Glutamatergic neuron (in vitro differentiated cells): Measurements from ENCODE around the gene CD69. TPM values are rescaled to one million over a fixed set of nuclear protein-coding genes. Genes with fewer than 3 reads are reported as not detected.
"Not testable (repeated sequence)": the region's sequence is repeated elsewhere in the genome, so short reads cannot be mapped to it uniquely, and the experiment has no call there.

Source experiments
- DNase-seq: peaks from one replicate; pipeline ENCODE4 v3.0.0; 2022
- H3K27ac Mint-ChIP-seq: one replicate; pipeline ENCODE4 v1.8.0; 2020; ENCODE audit warnings: mild to moderate bottlenecking, mixed read lengths, inconsistent platforms; ENCODE audit not compliant: unreplicated experiment
- H3K27me3 Mint-ChIP-seq: one replicate; pipeline ENCODE4 v1.8.0; 2020; ENCODE audit warnings: mild to moderate bottlenecking, moderate library complexity, mixed read lengths, inconsistent platforms; ENCODE audit not compliant: unreplicated experiment
- H3K36me3 Mint-ChIP-seq: one replicate; pipeline ENCODE4 v1.8.0; 2020; ENCODE audit warnings: mild to moderate bottlenecking, mixed read lengths, inconsistent platforms; ENCODE audit not compliant: unreplicated experiment
- H3K4me1 Mint-ChIP-seq: one replicate; pipeline ENCODE4 v1.8.0; 2020; ENCODE audit warnings: mild to moderate bottlenecking, low read depth, mixed read lengths, inconsistent platforms; ENCODE audit not compliant: unreplicated experiment
- H3K4me3 Mint-ChIP-seq: one replicate; pipeline ENCODE4 v1.8.0; 2020; ENCODE audit warnings: mild to moderate bottlenecking, mixed read lengths, inconsistent platforms; ENCODE audit not compliant: unreplicated experiment
- H3K9me3 Mint-ChIP-seq: one replicate; pipeline ENCODE4 v1.8.0; 2020; ENCODE audit warnings: mild to moderate bottlenecking, moderate library complexity, mixed read lengths, inconsistent platforms; ENCODE audit not compliant: unreplicated experiment
- total RNA-seq: library from RNA; stranded (reverse); fragmentation: NEBNext Ultra II Directional; extraction: Animal tissue kit (Norgen Biotek cat#: 25700); gene quantifications from one replicate; pipeline ENCODE4 v1.2.1, GENCODE V29; 2021; ENCODE audit not compliant: unreplicated experiment
- TF ChIP-seq, protein P1 (sequence below): fragments of 200-600 bp; sonication (generic); IDR thresholded peaks from one replicate; pipeline ENCODE4 v1.5.0; 2021; ENCODE audit not compliant: partially characterized antibody, unreplicated experiment

The CD69 gene
- total RNA-seq, 1 donor from 2014 or later, result not detected

DNA sequence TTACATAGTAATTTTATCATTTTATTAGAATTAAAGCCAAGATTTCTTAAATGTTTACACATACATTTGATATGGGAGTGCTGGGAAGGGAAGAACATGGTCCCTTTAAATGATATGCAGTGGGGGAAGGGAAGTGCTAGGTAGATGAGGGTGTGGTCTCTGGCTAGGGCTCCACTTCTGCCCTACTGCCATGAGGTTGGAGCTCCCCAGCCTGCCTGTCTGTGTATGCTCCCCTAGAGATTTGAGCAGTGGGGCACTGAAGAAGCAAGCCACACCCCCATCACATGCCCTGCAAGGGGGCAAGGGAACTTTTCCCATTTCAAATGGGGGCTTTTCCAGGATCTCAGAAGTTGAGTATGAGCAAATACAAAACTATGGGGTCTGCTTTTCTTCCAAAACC lies 53.3 kb downstream of the CD69 start:
- H3K4me1 Mint-ChIP-seq, result peaks cover 3% of the 10 kb centered on the region
- no peak for DNase-seq
- TF ChIP-seq, protein P1, sequence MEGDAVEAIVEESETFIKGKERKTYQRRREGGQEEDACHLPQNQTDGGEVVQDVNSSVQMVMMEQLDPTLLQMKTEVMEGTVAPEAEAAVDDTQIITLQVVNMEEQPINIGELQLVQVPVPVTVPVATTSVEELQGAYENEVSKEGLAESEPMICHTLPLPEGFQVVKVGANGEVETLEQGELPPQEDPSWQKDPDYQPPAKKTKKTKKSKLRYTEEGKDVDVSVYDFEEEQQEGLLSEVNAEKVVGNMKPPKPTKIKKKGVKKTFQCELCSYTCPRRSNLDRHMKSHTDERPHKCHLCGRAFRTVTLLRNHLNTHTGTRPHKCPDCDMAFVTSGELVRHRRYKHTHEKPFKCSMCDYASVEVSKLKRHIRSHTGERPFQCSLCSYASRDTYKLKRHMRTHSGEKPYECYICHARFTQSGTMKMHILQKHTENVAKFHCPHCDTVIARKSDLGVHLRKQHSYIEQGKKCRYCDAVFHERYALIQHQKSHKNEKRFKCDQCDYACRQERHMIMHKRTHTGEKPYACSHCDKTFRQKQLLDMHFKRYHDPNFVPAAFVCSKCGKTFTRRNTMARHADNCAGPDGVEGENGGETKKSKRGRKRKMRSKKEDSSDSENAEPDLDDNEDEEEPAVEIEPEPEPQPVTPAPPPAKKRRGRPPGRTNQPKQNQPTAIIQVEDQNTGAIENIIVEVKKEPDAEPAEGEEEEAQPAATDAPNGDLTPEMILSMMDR, result no peak

DNA sequence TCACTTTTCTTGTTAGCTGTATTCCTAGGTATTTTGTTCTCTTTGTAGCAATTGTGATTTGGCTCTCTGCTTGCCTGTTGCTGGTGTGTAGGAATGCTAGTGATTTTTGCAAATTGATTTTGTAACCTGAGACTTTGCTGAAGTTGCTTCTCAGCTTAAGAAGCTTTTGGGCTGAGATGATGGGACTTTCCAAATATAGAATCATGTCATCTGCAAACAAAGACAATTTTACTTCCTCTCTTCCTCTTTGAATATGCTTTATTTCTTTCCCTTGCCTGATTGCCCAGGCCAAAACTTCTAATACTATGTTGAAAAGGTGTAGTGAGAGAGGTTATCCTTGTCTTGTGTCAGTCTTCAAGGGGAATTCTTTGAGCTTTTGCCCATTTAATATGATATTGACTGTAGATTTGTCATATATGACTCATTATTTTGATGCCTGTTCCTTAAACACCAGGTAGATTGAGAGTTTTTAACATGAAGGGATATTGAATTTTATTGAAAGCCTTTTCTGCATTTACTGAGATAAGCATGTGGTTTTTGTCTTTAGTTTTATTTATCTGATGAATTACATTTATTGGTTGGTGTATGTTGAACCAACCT lies 54.5 kb downstream of the CD69 start:
- H3K4me3 Mint-ChIP-seq, result no peak overlapping the region
- no peak for DNase-seq
- H3K27ac Mint-ChIP-seq, result no peak overlapping the region
- no peaks in the 10 kb centered on the region for H3K36me3 Mint-ChIP-seq
- H3K4me1 Mint-ChIP-seq, result peaks cover 3% of the 10 kb centered on the region
- H3K9me3 Mint-ChIP-seq, result peaks cover 3% of the 10 kb centered on the region
- peaks cover 2% of the 10 kb centered on the region for H3K27me3 Mint-ChIP-seq
- TF ChIP-seq, protein P1, result no peak

More for the DNA sequence above, 53.3 kb downstream of the CD69 start:
- no peak overlapping the region for H3K27ac Mint-ChIP-seq
- H3K4me3 Mint-ChIP-seq, result no peak overlapping the region
- no peaks in the 10 kb centered on the region for H3K36me3 Mint-ChIP-seq
- H3K27me3 Mint-ChIP-seq, result peaks cover 2% of the 10 kb centered on the region
- H3K9me3 Mint-ChIP-seq, result peaks cover 3% of the 10 kb centered on the region

DNA sequence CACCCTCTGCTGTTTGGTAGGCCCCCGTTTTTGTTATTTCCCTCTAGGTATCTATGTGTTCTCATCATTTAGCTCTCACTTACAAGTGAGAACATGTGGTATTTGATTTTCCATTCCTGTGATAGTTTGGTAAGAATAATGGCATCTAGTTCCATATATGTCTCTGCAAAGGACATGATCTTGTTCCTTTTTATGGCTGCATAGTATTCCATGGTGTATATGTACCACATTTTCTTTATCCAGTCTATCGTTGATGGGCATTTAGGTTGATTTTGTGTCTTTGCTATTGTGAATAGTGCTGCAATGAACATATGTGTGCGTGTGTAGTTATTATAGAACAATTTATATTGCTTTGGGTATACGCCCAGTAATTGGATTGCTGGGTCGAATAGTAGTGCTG lies 56.1 kb downstream of the CD69 start:
- not testable (repeated sequence) for H3K36me3 Mint-ChIP-seq, H3K9me3 Mint-ChIP-seq, H3K27me3 Mint-ChIP-seq, H3K4me1 Mint-ChIP-seq, H3K27ac Mint-ChIP-seq, H3K4me3 Mint-ChIP-seq, DNase-seq

Other genes starting within 250 kb of the CD69 start
- gene KLRB1, start 153.0 kb downstream of the CD69 start, total RNA-seq, result not detected
- 7.2 TPM for gene CLEC2D, start 91.2 kb downstream of the CD69 start, total RNA-seq
- gene CLECL1, start 27.8 kb downstream of the CD69 start, total RNA-seq, result not detected
- not detected for gene KLRF1, start 66.6 kb upstream of the CD69 start, total RNA-seq
- gene CLEC2B, start 108.5 kb upstream of the CD69 start, total RNA-seq, result not detected
- not detected for gene KLRF2, start 120.6 kb upstream of the CD69 start, total RNA-seq
- not detected for gene CLEC2A, start 171.5 kb upstream of the CD69 start, total RNA-seq
- gene CLEC12A, start 210.5 kb upstream of the CD69 start, total RNA-seq, result not detected
- gene CLEC1B, start 238.2 kb upstream of the CD69 start, total RNA-seq, result not detected
- gene CLEC12B, start 249.7 kb upstream of the CD69 start, total RNA-seq, result not detected